SK-N-SH treated with all-trans-retinoic acid at 6 μM for 48 hours (cell line): Measurements from ENCODE around the gene AP4S1.

Experiments used
- ARNTL ChIP-seq: fragments of 450-650 bp; formaldehyde crosslinking; IDR thresholded peaks from 2 replicates; pipeline ENCODE4 v1.5.0; 2020; ENCODE audit warnings: low read depth, mild to moderate bottlenecking, moderate library complexity, borderline replicate concordance
- CSRNP3 ChIP-seq: fragments of 250-450 bp; sonication (Bioruptor Pico); IDR thresholded peaks from 2 replicates; pipeline ENCODE4 v1.5.1; 2021; ENCODE audit warnings: mild to moderate bottlenecking, moderate library complexity
- ESRRG ChIP-seq: fragments of 250-450 bp; sonication (Bioruptor Pico); IDR thresholded peaks from 2 replicates; pipeline ENCODE4 v1.6.1; 2021; ENCODE audit warnings: mild to moderate bottlenecking
- OSR1 ChIP-seq: fragments of 250-450 bp; sonication (Bioruptor Pico); IDR thresholded peaks from 2 replicates; pipeline ENCODE4 v1.8.0; 2022; ENCODE audit warnings: moderate library complexity, mild to moderate bottlenecking, inconsistent platforms
- PATZ1 ChIP-seq: fragments of 250-450 bp; sonication (Bioruptor Pico); IDR thresholded peaks from 2 replicates; pipeline ENCODE4 v1.8.0; 2020; ENCODE audit warnings: mild to moderate bottlenecking, moderate library complexity, borderline replicate concordance
- RARB ChIP-seq: fragments of 250-450 bp; sonication (Bioruptor Pico); IDR thresholded peaks from 2 replicates; pipeline ENCODE4 v1.8.0; 2021; ENCODE audit warnings: mild to moderate bottlenecking, moderate library complexity
- TCF4 ChIP-seq: fragments of 250-450 bp; sonication (Bioruptor Pico); IDR thresholded peaks from 2 replicates; pipeline ENCODE4 v1.8.0; 2021; ENCODE audit warnings: mild to moderate bottlenecking, moderate library complexity, borderline replicate concordance
- ZNF8 ChIP-seq: fragments of 450-650 bp; formaldehyde crosslinking; IDR thresholded peaks from 2 replicates; pipeline ENCODE4 v1.5.0; 2020; ENCODE audit warnings: mild to moderate bottlenecking, moderate library complexity

- TF ChIP-seq PATZ1 (CRISPR knock-in tag) (no peak), OSR1 (CRISPR knock-in tag) (no peak), CSRNP3 (CRISPR knock-in tag) (no peak), RARB (CRISPR knock-in tag) (no peak), TCF4 (CRISPR knock-in tag) (no peak), ESRRG (no peak), ARNTL (CRISPR knock-in tag) (no peak), ZNF8 (CRISPR knock-in tag) (no peak)
Observed at GRCh38 chr14:31060253-31060875, 34.9 kb downstream of the AP4S1 start.
